Daoy (cell line): ENCODE measurements around the gene CREB5. TPM values are rescaled to one million over a fixed set of nuclear protein-coding genes. Genes with fewer than 3 reads are reported as not detected.

Experiments
- DNase-seq: peaks from one replicate; pipeline ENCODE4 v3.0.0-alpha.2; 2015; ENCODE audit warnings: low read depth
- total RNA-seq: library from RNA; depleted of rRNA; stranded (reverse); fragments of >200 nt; shearing (Covaris generic); gene quantifications from 2 replicates; pipeline ENCODE4 v1.2.3, GENCODE V29; 2014

CREB5 gene
- total RNA-seq, 1 experiment from 2014 or later: 12.1 TPM

DNA sequence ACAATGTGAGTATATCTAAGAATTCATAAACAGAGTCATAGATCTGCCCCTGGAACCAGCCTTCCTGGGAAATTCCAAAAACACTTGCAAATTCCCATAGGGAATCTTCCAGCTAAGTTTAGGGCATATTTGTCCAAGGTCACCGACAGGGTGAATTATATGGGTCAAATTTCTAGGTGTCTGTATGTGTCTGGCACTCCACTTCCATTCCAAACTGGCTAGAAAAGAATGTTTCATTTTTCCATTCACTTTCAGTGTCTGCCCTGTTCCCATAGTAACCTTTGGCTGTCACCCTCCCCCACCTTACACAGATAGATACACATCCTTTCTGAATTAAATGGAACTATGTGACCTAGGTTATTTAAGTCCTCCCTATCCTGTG, 230.9 kb downstream of the CREB5 start:
- no peak for DNase-seq

DNA sequence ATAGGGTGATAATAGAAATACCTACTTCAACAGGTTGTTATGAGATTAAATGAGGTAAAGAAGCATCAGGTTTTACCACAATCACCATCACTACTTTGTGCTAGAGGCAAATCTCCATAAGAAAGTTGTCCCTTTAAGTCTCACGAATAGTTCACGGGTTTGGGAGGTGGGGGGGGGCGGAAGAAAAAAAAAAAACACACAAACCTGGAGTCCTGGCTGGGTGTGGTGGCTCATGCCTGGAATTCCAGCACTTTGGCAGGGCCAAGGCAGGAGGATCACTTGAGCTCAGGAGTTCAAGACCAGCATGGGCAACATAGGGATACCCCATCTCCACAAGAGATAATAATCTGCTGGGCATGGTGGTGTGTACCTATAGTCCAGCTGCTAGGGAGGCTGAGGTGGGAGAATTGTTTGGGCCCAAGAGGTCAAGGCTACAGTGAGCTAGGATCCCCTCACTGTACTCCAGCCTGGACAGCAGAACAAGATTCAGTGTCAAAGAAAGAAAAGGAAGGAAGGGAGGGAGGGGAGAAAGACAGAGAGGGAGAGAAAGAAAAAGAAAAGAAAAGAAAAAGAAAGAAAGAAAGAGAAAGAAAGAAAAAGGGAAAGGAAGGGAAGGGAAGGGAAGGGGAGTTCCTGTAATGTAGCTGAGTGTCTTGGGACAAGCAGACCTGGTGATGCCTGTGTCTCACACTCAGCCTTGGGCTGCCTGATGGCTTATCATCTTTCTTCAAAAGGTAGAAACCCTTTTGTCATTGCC, 231.4 kb downstream of the CREB5 start:
- DNase-seq: no peak

DNA sequence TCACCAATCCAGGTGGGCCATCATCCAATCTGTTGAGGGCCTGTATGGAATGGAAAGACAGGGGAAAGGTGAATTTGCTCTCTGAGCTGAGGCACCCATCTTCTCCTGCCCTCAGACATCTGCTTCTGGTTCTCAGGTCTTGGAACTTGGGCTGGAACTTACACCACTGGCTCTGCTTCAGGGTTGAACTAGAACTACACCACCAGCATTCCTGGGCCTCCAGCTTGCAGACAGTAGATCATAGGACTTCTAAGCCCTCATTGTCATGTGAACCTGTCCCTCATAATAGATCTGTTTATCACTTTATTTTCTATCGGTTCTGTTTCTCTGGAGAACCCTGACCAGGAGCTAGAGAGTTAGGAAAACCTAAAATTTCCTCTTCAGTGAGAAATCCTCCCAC, 233.5 kb downstream of the CREB5 start:
- DNase-seq: no peak

DNA sequence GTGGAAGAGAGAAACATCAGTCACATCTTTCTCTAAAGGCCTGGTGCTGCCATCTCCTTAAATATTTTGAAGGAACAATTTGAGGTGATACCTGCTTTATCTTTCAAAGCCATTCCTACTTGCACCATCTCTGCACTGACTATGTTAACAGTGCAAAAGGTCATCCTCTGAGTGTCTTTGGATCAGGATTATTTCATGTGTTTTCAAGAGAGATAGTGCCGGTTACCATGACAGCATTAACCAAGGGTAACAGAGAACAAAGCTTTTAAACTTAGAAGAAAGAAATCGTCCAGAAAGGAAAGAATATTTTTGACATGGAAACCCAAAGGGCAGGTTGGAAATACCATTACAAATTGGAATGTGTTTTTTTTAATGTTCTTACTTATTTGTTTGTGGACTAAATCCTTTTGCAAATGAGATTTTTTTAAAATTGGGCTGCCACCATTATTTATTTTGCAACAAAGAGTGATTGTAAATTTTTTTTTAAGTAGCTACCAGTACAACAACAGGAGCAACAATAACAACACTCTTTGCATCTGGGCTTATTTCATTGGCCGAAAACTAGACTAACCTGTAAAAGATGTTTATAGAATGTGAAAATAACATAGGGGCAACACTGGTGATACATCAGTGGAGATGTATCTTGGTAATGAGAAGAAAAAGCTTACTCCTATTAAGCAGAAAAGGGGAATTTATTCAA, 234.2 kb downstream of the CREB5 start:
- DNase-seq: no peak

DNA sequence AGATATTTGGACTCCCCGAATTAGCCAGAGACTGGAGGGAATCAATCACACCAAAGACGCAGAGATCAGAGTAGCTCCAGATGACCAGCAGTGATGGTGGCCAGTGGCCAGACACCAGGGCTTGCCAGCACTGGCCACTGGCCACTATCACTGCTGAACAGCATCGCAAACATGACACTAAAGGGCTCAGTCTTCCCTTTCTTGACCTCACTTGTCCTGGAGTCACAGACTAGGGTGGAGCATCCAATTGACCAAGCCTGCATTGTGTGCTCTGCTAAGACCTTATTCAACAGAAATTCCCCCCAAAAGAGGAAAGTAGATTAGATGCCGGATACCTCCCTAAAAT, 234.7 kb downstream of the CREB5 start:
- no peak for DNase-seq

DNA sequence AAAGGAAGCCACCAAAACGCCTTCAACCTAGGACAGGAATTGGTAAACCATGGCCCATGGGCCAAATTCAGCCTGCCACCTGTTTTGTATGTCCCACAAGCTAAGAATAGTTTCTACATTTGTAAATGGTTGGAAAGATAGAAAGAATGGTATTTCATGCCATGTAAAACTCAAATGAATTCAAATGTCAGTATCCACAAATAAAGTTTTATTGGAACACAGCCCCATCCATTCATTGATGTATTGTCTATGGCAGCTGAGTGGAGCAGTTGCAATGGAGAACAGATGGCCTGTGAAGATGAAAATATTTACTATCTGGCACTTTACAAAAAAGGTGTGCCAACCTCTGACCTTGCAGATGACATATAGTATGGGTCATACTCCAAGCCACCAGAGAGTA, 236.9 kb downstream of the CREB5 start:
- DNase-seq: no peak

DNA sequence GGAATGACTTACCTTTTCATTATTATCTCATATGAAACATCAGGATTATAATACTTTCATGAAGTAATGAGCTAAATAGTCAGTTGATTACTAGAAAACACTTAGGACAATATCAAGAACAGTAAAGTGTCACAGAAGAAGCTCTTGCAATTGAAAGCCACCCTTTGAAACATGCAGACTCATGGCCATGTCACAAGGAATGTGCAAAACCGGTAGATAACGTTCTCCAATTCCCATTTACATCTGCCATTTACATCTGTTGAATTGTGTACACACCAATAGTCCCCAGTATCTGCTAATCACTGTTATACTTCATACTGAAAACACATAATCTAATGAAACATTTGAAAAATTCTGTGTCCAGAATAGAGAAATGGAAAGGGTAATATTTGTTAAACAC, 237.5 kb downstream of the CREB5 start:
- DNase-seq: no peak

DNA sequence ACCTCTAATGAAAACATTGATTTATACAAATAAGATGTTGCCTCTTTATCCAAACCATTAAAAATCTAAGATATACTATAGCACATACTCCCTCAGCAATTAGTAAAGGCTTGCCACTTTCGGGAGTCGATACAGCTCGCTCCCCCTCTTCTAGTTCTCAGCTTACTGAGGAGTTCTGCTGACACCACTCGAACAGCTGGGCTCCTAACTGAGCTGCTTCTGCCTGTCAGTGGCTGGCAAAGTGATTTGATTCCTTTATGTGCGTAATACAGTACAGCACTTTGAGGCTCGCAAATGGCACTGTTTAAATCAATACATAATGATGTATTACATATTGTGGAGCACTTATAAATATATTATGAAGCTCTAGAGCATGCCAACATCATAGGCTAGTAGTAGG, 241.8 kb downstream of the CREB5 start:
- no peak for DNase-seq

DNA sequence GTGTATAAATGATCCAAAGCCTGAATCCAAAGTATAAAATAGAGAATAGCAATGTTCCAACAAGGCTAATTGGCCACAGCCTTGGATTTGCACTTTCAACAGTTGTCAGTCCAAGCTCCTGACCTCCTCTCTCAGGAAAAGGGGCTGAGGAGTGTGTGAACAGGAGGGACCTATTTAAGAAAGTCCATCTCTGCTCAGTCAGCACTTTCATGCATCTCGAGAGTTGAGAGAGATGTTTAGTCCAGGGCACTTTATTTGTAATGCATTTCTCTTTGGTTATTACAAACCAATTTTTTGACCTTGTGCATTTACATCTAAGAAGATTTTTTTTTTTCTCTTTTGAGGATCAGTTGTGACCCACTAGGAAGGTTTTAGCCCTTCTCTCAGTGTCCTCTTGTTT, 244.2 kb downstream of the CREB5 start:
- no peak for DNase-seq

DNA sequence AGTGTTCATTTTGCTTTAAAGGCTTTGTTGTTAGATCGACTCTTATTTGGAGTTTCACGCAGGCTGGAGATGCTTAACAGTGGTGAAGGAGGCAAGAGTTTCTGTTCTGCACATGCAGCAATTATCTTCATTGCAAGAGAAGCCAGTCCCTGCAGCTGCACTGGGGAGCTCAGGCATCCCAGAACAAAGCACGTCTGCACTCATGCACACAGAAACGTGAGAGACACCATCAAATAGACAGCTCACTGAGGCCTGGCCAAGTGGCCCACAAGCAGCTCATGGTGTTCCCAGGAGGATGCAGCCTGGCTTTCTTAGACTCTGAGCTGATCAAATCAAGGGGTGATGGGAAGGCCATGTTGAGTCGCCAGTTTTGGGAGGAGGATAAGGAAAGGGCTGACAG, 246.1 kb downstream of the CREB5 start:
- DNase-seq: no peak

DNA sequence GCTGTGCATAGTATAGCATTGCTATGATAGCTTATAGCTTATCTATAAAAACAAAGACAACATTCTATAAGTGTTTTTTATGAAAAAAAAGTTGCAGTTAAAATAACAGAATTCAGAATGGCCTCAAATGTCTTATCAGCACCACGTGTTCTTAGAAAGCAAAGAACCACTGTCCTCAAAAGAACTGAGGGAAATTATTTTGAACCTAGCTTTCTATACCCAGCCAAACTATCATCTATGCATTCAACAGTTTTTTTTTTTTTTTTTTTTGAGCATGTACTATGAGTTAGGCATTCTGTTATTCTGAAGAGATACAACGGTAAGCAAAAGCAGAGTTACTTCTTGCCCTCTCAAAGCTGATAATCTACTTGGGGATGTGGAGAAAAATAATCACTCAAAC, 247.8 kb downstream of the CREB5 start:
- DNase-seq: no peak

DNA sequence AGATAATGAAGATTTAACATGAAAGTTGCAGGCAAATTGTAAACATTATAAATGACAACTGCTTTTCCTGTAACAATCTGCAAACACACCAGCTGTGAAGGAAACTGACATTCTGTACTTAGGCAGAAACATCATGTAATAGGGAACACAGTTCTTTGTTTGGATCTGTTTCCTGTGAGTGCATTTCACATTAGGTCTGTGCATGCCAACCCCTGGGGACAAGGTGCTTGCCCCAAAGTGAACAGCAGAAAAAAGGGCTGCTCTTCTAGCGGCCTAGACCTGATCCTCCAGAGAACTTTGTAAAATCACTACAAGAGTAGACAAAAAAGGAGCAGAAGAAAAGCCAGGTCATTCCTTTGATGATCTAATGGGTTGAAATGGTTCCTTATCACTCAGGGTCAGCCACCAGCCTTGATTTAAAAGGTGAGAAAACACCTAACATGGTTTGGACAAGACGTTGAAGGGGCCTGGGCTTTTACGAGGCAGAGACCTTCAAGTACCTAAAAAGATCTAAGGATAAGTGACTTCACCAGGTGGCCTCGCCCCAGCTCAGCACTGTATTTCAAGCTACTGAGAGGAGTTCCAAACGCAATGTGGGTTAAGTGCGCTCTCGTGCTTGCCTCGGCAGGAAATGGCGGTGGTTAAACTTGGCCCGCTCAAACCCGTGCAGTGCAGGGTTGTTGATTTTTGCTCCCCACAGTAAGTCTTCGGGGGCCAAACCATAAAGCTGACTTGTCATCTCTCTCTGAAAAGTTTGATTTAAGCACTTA, 249.7 kb downstream of the CREB5 start:
- no peak for DNase-seq

DNA sequence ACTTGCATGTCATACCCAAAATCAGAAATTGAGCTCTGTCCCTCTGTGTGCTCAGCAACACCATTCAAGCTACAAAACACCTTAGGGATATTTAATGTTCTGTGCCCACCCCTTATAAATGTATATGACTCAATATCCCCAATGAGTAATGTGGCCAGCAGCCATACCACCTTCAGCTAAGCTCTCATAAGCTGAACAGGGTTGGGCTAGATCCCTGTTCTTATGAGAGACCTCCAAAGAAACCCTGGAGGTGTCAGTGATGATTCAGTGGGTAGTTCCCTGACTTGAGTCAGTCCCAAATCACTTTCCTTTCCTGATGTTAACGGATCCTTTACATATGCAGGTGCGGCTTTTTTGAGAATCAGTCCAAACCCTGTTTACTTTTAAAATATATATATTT, 253.8 kb downstream of the CREB5 start:
- DNase-seq: peak; percentile 90

DNA sequence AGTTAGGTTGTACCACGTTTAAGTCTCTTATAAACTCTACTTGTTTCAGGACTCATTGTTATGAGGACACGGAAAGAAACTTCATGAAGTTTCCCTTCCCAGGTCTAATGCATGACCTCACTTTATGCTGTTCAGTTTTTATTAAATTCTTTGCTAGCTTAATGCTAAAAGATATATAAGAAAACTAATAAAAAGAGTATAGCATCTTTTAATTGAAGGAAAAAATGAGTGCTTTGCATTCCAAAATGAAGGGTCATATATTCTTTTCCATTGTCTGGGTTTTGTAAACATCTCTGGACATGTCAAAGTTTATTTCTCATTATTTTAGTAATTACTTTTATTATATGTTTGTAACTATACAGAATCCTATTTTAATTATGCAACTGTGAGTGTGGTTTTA, 255.8 kb downstream of the CREB5 start:
- DNase-seq: no peak

DNA sequence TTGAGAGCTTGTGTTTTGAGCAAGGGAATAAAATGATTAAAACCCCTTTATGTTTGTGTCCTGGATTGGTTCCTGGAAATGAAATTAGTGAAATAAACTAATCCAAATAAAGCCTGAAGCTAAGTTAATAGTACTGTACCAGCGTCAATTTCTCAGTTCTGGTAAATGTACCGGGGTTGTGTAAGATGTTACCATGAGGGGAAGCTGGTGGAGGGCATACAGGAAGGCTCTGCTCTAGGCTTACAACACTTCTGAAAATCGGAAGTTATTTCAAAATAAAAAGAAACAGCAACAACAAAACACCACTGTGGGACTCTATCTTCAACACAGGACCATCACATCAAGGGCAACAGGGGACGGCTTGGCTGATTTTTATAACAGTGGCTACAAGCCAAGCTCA, 257.0 kb downstream of the CREB5 start:
- no peak for DNase-seq

DNA sequence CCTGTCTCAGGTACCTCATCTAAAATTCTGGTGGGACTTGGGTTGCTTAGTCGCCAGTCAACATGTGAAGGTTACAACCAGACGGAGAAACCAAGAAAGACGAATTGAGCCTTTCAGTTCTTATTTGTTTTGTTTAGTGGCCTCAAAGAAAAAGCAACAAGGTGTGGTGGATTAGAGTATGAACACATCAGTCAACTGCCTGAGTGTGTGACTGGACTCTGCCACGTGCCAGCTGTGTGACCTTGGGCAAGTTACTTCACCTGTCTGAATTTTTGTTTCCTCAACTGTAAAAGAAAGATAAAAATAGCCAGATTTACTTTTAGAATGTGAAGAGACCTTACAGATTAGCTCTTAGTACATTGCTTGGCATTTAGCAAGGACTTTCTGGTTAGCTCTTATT, 259.2 kb downstream of the CREB5 start:
- DNase-seq: no peak

DNA sequence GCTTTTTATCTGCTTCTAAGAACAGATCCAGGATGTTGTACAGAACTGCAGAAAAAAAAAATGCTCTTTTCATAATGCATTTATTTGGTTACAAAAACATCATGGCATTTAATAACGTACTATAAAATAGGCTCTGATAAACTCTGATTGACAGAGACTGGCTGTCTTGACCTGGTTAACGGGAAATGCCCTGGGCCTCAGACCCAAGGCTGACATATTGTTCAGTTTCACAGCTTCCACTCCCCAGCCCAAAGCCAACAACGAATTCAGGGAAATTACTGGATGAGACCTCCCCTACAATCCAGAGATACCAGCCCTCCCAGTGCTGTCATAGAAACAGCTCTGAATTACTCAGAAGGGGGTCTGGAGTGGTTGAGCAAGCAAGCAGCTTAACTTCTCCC, 260.1 kb downstream of the CREB5 start:
- no peak for DNase-seq

DNA sequence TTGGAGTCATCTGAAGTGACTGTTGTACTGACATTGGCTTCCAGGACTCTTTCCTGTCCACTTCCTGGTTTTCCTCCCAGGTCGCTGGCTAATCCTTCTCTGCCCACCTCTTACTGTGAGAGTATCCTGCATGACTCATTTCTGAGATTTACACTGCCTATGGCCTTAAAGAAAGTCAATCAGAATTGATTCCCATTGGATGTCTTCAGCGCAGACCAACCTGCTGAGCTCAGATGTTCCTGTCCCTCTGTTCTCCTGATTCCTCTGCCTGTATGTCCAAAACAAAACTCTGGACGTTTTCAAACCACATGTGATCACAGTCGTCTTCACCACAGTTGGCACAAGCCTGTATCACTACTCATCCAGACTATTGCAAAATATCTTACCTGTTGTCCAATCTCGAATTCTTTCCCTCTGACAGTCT, 262.1 kb downstream of the CREB5 start:
- DNase-seq: peak; percentile 64

DNA sequence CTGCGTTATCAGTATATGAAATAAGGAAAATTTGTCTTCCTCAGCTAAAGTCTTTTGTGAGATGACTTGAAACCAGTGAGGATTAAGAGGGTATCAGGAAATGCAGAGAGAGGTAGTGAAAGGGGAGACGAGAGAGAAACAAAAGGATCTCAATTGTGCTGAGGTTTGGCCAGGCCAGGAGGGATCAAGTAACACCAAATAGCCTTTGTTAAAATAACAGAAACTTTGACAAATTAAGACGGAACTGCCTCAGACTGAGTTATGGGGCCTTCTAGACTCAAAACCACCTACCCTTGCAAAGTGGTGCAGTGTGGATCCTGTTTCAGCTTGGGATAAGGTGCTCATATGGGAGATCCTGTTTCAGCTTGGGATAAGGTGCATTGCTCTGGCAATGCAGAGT, 263.1 kb downstream of the CREB5 start:
- no peak for DNase-seq

DNA sequence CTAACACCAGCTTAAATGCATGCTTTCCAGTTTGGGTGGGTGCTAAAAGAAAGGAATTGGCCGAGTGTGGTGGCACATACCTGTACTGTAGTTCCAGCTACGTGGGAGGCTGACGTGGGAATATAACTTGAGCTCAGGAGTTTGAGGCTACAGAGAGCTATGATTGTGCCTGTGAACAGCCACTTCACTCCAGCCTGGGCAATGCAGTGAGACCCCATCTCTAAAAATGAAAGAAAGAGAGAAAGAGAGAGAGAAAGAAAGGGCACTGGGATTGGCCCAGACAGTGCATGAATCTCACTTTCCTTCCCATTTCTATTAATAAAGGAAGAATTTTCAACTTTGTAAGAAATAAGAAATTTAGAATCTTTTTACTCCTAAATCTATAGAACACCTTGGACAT, 265.4 kb downstream of the CREB5 start:
- no peak for DNase-seq

DNA sequence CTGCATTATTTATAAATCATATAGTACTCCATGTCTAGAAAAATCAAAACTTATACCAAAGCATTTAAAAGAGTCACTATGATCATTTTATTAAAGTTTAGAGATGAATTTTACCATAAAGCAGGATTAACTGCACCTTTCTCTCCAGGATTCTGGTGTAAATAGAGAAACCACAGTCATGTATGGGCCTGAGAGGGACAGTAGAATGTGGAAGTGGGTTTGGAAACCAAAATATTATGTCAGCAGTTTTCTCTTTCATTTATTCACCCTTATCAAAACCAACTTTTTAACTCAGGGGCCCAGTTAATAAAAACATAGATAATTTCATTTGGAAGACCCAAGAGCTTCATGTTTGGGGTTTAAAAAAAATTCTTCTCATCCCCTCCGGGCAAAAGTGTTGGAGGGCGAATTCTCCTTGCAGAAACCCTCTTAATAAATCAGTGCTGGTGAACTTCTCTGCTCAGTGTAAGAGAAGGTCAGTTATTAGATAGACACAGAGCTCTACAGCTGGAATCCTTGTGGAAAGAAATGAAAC, 266.2 kb downstream of the CREB5 start:
- DNase-seq: no peak

DNA sequence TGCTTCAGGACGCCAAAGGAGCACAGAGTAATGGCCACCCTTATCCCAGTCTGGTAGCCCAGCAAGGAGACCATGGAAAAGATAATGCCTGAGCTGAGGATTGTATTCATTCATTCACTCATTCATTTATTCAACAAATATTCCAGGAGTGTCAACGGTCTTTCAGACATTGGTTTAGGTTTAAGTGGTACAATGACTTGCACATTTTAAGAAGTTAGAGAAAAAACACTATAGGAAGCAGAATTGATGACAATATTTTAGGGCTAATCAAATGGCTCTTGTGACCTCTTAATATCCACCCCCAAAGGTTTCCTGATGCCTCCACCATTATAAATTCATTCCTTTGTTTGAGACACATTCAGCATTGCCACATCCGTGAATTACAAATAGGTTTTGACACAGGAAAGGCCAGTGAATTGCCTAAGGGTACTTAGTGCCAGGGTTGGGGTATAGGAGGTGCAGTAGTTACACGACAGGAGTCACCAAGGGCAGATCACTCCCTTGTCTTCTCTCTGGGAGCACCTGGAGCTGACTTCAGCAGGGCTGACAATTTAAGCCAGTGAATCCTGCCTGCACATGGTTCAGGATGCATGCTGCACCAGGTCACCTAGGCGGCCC, 269.5 kb downstream of the CREB5 start:
- DNase-seq: no peak
